Breast epithelium (tissue), 3 donors: ENCODE data around the gene ZNF425.

Experiments
- POLR2A ChIP-seq: fragments of 450-650 bp; IDR thresholded peaks from one replicate; pipeline ENCODE4 v1.6.1; 2016; ENCODE audit warnings: antibody characterized with exemption, mild to moderate bottlenecking, moderate library complexity
- POLR2AphosphoS5 ChIP-seq, 3 donors: sonication (generic); formaldehyde crosslinking; IDR thresholded peaks; one replicate each; pipeline ENCODE4 v1.6.1; 2017; ENCODE audit warnings: antibody characterized with exemption in 3 of 3
- TF ChIP-seq, protein P1 (sequence below), 3 donors: fragments of 450-650 bp; IDR thresholded peaks; one replicate each; pipeline ENCODE4 v1.5.1; 2016 to 2017; ENCODE audit warnings: antibody characterized with exemption in 3 of 3, mild to moderate bottlenecking in 3 of 3, moderate library complexity in 3 of 3

- TF ChIP-seq, protein P1, sequence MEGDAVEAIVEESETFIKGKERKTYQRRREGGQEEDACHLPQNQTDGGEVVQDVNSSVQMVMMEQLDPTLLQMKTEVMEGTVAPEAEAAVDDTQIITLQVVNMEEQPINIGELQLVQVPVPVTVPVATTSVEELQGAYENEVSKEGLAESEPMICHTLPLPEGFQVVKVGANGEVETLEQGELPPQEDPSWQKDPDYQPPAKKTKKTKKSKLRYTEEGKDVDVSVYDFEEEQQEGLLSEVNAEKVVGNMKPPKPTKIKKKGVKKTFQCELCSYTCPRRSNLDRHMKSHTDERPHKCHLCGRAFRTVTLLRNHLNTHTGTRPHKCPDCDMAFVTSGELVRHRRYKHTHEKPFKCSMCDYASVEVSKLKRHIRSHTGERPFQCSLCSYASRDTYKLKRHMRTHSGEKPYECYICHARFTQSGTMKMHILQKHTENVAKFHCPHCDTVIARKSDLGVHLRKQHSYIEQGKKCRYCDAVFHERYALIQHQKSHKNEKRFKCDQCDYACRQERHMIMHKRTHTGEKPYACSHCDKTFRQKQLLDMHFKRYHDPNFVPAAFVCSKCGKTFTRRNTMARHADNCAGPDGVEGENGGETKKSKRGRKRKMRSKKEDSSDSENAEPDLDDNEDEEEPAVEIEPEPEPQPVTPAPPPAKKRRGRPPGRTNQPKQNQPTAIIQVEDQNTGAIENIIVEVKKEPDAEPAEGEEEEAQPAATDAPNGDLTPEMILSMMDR (IDR thresholded peaks at IDR 0.05), result no peak
- TF ChIP-seq POLR2A (no peak), POLR2AphosphoS5 (IDR thresholded peaks at IDR 0.05) (no peak)
Measured at GRCh38 chr7:149071182-149071635, 54.9 kb downstream of the ZNF425 start.
